GM10248 (cell line): ENCODE data around the gene CSF3.

Experiments used
- CTCF ChIA-PET: fragments of 300-600 bp; sonication (Branson Sonifier 250); formaldehyde crosslinking; extraction: SDS; loops from one replicate; lab custom pipeline; 2021; ENCODE audit warnings: antibody characterized with exemption; lab: Yijun Ruan, JAX
- POLR2A ChIA-PET: fragments of 350-650 bp; sonication (Branson Sonifier 250); formaldehyde crosslinking; extraction: SDS; loops from one replicate; lab custom pipeline; 2020; ENCODE audit warnings: antibody characterized with exemption; lab: Yijun Ruan, JAX
- DNase-seq: peaks from one replicate; pipeline ENCODE4 v3.0.0; 2012; ENCODE audit errors: extremely low spot score
- TF ChIP-seq, protein P1 (sequence below): IDR thresholded peaks from 2 replicates; pipeline ENCODE4 v1.5.1; 2012; ENCODE audit warnings: mild to moderate bottlenecking, low read depth; ENCODE audit errors: extremely low read depth, missing control alignments, control extremely low read depth

The CSF3 gene

GRCh38 chr17:40058865-40059264 is 43.6 kb downstream of the CSF3 start:
- ChIA-PET CTCF (interaction anchor here (0.9 to 14.2 kb wide), 5 partner anchors 11 to 33 kb away, joined by 3 to 215 read pairs (median 4); no protein-coding TSS in a partner anchor), POLR2A (no interaction called here)
- TF ChIP-seq, protein P1, sequence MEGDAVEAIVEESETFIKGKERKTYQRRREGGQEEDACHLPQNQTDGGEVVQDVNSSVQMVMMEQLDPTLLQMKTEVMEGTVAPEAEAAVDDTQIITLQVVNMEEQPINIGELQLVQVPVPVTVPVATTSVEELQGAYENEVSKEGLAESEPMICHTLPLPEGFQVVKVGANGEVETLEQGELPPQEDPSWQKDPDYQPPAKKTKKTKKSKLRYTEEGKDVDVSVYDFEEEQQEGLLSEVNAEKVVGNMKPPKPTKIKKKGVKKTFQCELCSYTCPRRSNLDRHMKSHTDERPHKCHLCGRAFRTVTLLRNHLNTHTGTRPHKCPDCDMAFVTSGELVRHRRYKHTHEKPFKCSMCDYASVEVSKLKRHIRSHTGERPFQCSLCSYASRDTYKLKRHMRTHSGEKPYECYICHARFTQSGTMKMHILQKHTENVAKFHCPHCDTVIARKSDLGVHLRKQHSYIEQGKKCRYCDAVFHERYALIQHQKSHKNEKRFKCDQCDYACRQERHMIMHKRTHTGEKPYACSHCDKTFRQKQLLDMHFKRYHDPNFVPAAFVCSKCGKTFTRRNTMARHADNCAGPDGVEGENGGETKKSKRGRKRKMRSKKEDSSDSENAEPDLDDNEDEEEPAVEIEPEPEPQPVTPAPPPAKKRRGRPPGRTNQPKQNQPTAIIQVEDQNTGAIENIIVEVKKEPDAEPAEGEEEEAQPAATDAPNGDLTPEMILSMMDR, result no peak
- DNase-seq, result no peak

- TF ChIP-seq, protein P1, result no peak
- DNase-seq, result no peak
- ChIA-PET CTCF (interaction anchor here (0.9 to 14.2 kb wide), 5 partner anchors 9 to 47 kb away, joined by 3 to 215 read pairs (median 4); no protein-coding TSS in a partner anchor), POLR2A (no interaction called here)
Observed at GRCh38 chr17:40059729-40060475, 44.7 kb downstream of the CSF3 start.

- CTCF ChIA-PET, result interaction anchor here (1.1 to 14.2 kb wide), 6 partner anchors 8 to 51 kb away, joined by 3 to 215 read pairs (median 8); partner anchors contain the start of gene MED24
- DNase-seq, result no peak
- TF ChIP-seq, protein P1, result no peak
- POLR2A ChIA-PET, result interaction anchor here (0.5 kb wide), 1 partner anchor 11 kb away, joined by 4 read pairs; no protein-coding TSS in a partner anchor
Observed at GRCh38 chr17:40060887-40061608, 45.8 kb downstream of the CSF3 start.

DNA sequence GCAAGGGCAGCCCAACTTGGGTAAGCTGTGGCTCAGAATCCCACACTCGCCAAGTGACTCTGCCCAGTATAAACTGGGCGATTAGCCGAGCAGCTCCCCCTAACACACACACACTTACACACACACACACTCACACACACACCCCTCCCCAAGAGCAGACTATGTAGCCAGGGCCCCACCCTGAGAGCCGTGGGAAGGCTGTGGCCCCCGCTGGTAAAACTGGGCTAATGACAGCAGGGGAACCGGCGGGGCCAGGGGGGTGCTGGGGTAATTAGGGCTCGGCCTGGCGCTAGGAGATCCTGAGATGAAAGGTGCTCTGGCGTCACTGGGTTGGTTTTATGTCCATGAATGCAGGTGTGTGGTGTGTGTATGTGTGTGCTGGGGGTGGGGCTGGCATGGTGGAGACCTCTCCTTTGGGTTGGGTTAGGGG is 46.4 kb downstream of the CSF3 start:
- DNase-seq, result no peak
- ChIA-PET POLR2A (no interaction called here), CTCF (interaction anchor here (0.8 to 14.2 kb wide), 7 partner anchors 9 to 54 kb away, joined by 3 to 215 read pairs (median 4); partner anchors contain the start of genes CSF3 and MED24)
- TF ChIP-seq, protein P1, result no peak

DNA sequence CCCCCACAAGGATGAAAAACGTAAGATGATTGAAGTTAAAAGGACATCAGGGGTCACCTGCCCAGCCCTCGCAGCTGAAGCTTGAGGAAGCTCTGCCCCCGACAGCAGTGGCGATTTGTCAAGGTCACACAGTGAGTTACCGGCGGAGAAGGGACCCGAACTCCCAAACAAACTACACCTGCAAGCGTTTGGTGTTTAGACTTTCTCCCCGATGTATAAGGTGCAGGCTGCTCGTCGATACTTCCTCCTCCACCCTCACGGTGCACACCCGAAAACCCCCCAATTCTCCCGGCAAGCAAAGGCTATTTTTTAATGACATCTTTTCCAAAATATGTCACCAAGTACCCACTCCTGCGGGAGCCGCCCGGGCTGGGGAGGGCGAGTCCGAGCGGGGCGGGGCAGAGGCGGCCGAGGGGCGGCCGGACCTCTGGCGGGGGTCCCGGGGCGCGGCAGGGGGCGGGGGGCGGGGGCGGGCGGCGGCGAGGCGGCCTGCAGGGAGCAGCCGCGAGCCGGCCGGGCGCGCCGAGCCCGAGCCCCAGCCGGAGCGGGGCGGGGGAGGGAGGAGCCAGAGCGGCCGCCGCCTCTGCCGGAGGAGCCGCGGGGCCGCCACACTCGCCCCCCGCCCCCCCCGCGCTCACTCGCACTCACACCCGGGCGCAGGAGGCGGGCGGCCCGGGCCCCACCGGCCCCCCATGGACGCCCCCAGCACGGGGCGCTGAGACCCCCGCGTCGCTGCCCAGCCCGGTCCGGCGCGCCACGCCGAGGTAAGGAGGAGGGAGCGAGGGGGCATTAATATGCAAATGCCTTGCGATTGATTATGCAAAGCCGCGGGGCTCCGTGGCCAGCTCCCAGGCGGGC is 47.3 kb downstream of the CSF3 start, which contains the start of gene THRA:
Gene THRA (plus strand): TSS at position 637 of the 858 bp plus-strand sequence. CDS start 11,524 bp downstream, outside the sequence.
- peak; percentile 88 for DNase-seq
- CTCF ChIA-PET, result interaction anchor here (0.8 to 14.2 kb wide), 13 partner anchors 9 to 156 kb away, joined by 3 to 215 read pairs (median 4); partner anchors contain the start of genes CSF3, MED24 and WIPF2
- POLR2A ChIA-PET, result interaction anchor here (0.6 kb wide), 1 partner anchor 16 kb away, joined by 4 read pairs; no protein-coding TSS in a partner anchor
- TF ChIP-seq, protein P1, result peak; percentile 27
